ENCODE data around the gene MAGI1.
"Not testable (repeated sequence)": the region's sequence is repeated elsewhere in the genome, so short reads cannot be mapped to it uniquely, and the experiment has no call there.

The MAGI1 gene

DNA sequence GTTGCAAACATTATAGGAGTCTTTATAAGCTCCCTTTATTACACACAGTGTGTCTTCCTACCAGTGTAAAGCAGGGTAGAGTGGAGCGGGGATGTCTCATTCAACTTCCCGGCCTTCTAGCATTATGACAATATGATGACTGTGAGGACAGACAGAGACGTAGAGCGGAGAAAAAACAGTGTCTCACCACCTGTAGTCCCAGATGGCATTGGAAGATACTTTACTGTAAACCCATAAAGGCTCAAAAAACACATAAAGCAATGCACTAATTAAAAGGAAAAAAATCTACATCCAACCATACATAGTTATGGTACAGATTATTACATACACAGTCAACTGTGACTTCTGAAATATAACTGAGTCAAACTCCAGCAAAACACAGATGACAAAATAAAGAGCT, 383.7 kb downstream of the MAGI1 start:
- DNase-seq, result no peak

DNA sequence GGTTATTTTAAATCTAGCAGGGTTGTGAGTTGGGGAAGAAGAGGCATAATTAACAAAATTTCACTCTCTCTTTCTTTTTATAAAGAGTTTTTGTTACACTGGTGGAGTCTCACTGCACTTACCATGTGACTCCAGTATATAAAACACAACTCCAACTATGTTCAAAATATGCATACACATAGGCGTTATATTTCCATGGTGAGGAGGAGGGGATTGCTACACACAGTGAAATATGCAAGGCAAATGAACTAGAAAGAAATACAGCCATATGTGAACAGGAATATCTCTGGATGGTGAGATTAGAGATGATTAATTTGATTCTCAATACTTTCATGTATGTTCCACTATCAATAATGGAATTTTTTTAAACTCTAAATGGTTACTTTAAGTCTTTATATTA, 385.0 kb downstream of the MAGI1 start:
- DNase-seq, result no peak

DNA sequence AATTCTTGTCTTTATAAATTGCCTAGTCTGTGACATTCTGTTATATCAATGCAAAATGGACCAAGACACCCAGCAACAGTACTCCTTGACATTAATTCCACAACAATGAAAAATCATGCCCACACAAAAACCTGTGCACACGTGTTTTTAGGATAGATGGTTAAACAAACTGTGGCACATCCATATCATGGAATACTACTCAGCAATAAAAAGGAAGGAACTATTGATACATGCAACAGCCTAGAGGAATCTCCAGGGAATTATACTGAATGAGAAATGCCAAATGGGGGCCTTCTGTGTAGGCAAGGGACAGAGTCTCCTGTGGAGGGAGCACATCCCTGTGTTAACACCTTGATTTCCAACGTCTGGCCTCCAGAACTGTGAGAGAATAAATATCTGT, 388.5 kb downstream of the MAGI1 start:
- DNase-seq, result no peak

DNA sequence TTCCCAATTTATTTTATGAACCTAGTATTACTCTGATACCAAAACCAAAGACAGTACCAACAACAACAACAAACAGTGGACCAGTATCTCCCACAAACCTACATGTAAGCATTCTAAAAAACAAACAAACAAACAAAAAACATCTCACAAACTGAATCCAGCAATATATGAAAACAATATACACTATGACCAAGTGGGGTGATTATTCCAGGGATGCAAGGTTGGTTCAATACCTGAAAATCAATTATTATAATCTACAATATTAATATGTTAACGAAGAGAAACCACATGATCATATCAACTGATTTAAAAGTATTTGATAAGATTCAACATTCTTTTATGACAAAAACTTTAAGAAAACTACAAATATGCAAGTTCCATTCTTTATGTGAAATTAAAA, 391.3 kb downstream of the MAGI1 start:
- no peak for DNase-seq

DNA sequence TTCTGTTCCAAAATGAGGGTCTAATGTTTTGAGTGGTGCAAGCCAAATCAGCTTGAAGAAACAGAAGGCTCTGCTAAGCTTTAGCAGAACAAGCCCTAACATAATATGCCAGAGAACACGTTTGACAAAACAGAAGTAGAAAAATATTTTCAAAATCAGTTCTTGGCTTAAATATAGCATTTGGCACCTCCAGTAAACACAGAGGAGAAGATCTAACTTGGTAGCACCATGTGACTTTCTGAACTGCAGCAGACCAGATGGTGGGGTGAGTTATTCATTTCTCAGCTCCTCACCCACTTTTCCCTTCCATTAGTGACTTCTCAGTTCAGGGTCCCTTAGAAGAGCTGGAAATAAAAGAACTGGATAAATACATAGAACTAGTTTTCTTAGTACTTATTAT, 395.8 kb downstream of the MAGI1 start:
- DNase-seq, result no peak

DNA sequence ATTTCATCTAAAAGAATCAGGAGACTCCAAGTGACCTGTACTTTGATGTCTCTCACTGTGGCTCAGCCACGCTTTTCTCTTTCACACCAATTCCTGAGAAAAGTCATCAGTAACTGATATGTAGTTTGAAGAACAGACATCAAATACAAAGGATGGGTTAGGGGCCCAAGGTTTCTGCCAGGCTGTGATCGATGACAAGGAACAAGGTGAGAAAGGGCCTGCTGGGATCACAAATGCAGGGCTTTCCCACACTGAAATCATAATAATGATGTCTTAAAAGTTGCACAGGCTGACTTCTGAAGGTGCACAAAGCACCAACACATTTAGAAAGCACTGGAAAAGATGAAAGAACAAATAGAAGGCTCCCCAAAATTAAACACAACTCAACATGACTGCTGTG, 396.9 kb downstream of the MAGI1 start:
- DNase-seq, result no peak

DNA sequence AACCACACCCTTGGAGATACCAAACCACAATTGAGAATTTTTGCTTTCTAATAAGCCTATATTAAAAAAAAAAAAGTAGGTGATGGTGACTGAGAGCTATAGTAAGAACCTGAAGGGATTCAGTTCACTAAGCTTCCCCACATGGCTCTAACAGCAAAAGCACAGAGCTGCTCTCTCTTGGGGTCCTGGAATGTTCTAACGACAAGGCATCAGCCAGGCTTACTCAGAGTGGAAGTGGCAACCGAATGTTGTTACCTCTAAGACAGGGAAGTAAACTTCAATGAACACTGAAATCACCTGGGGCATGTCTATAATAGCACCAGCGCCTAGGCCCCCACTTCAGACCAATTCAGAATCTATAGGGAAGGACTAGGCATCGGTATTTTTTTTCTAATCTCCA, 397.7 kb downstream of the MAGI1 start:
- DNase-seq, result no peak

DNA sequence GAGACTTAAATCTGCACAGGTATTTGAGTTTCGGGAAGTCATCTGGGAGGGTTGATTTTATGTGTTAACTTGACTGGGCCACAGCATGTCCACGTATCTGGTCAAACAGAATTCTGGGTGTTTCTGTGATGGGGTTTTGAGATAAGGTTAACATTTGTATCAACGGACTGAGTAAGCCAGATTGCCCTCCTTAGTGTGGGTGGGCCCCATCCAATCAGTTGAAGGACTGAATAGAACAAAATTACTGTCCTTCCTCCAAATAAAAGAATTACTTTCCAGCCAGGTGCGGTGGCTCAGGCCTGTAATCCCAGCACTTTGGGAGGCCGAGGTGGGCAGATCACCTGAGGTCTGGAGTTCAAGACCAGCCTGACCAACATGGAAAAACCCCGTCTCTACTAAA, 399.3 kb downstream of the MAGI1 start:
- no peak for DNase-seq

DNA sequence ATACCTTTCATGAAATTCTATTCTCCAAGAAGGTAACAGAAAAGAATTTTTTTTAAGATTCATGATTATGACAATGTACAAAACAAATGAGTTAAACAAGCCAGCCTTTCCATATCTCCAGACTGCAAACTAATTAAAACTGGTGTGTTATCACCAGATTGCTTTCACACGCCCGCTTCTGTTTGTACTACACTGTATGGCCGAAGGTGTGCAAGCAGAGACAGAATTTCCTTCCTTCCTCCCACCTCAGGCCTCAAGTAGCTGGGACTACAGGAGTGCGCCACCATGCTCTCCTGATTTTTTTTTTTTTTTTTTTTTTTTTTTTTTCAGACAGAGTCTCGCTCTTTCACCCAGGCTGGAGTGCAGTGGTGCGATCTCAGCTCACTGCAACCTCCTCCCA, 400.4 kb downstream of the MAGI1 start:
- DNase-seq, result no peak

DNA sequence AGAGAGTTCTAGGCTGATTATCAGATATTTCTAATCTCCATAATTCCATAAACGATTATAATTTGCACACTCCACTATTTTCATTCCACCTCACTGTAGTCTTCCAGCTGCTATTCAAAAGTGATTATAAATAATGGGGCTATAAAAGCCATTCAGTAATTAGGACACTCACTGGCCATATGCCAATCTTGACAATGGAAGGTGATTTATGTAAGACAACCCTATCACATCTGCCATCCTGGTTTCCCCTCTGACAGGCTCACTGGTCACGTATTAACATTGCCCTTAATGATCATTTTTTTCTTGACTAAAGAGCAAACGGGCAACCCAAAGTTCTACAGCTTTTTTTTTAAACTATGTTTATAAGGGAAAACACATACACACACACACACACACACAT, 402.4 kb downstream of the MAGI1 start:
- no peak for DNase-seq

DNA sequence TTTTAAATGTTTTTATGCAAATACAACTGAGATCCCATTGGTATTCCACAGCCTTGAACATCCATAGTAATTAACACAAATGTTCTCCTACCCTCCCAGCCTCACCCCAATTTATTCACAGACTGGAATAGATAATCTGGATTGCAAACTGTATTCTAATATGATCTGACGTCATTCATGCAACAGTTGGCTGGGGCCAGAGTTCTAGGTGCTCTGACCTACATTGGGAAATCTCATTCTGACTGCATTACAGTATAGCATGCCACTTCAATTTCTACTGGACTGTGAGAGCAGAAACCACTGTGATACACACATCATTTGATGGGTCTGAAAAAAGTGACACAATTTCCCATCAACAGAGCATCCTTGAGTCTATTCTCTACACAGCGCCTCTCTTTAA, 403.1 kb downstream of the MAGI1 start:
- DNase-seq, result no peak

DNA sequence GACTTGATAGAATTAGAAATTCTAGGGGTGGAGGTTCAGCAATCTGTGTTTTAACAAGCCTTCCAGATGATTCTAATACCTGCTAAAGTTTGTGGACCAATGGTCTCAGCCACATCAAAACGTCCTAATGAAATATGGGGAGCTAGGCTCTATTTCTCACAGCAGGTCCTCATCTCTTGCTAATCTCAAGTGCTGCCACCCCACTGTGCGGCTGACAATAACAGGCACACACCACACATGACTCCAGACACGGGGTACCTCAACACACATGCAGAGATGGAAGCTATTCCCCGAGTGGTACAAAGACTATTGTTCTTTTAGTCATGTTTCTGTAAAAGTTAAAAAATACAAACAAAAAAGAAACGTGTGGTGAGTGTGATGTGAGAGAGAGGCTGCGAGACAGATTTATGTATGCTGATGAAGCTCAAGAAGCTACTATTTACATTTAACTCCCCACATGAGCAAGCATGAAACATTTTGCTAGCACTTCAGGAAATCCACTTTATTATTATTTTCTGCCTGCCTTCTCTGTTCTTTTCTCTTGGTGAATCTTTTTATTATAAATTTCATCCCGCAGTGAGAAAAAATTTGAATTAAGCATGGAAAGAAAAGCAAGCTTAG, 405.6 kb downstream of the MAGI1 start:
- no peak for DNase-seq

DNA sequence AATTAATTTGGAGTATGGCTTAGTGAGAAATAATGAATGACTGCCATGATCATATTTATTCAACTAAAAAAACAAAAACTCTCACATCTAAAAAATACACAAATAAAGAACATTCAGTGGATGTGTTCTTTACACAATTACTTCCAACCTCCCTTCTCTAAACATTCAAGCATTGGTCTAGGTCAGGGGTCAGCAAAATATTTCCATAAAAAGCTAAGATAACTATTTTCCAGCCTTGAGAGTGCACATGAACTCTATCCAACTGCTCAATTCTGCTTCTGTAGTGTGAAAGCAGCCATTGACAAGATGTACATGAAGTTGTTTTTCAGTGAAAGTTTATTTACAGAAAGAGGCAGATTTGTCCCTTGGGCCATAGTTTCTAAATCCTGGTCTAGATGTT, 406.3 kb downstream of the MAGI1 start:
- no peak for DNase-seq

DNA sequence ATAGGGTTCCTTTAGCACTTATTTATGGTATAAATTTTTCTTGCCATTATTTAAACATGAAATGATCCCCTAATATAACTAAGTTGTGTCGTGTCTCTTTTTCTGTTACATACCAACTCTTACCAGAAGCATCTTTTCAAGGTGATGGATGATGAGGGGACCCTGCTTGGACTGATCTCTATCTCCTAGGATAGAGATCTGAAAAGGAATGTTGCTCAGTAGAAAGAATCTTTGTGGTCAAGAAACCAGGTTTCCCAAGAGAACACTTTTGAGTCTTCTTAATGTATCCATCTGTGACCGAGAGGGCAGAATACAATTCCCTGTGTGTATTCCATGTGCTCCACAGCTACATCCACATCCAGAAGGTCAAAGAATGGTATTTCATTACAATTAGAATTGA, 409.7 kb downstream of the MAGI1 start:
- DNase-seq, result no peak

DNA sequence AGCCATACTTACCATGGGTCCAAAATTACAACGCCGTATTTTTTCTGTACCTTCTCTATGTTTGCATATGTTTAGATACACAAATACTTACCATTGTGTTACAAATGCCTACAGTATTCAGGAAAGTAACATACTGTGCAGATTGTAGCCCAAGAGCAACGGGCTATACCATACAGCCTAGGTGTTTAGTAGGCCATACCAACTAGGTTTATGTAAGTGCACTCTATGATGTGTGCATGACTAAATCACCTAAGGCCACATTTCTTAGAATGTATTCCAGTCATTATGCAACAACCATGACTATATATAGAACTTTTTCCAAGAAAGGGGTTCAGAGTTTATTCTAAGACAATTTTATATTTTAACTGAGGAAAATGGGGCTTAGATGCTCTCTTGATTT, 411.7 kb downstream of the MAGI1 start:
- DNase-seq, result no peak

DNA sequence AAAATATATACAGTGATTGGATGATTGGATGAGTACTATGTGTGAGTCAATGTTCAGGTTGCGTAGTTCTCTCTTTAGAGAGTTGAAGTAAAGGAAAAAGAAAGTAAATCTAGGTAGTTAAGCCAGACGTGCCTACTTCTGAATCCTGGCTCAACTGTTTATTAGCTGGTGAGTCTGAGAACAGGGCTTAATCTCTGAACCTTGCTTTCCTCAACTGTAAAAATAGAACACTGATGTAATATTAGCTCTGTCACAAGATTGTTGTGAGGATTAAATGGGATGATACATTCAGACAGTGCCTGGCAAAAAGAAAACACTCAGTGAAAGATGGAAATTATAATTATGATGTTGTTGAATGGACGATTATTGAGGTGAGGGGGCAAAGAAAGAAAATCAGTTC, 413.4 kb downstream of the MAGI1 start:
- DNase-seq, result no peak

DNA sequence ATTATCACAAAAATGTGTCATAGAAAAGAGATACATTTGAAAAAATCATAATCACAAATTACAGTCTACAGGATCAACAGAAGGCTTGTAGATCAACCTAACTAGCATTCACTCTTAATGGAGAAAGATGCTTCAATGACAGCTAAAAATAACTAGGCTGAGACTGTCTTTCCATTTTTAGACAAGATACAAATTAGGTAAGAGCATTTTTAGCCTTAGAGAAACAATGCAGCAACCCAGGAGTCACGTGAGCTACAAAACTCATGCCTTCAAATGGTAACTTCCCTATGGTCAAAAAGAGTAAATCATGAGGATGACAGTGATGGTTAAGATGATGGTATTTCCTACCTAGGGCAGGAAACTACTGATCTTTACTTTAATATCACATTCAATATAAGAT, 415.4 kb downstream of the MAGI1 start:
- DNase-seq, result no peak

DNA sequence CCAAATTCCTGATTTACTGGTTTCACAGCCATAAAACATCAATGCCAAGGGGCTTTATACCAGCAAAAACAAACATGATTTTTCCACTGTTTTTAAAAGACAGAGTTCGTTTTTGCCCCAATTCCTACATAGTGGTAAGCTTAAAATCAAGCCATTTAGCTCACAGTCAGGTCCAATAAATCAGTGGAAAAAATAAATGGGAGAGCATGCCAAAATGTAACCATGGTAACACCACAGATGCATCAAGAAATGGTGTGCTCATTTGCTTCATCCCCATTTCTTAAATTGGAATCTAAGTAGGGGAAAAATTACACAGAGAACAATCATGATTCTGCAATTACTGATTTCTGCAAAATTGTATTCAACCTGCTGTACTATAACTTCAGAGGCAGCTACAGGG, 418.8 kb downstream of the MAGI1 start:
- DNase-seq, result no peak

DNA sequence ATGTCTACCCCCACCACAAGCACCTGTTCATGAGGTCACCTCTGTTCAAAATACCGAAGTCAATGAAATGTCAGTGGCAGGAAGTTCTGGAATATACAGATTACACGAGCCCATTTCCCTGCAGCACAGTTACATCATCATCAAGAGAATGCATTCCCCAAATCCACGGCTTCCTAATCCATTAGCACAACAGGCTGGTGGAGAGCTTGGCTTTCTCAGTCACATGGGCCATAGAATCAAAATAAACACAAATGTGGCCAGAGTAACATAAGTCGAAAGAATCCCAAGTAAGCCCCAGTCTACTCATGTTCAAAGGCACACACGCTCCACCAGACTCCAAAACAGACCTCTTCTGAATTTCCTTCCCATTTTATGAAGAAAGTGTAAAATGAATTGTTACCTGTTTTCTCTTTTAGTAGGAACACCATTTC, 419.3 kb downstream of the MAGI1 start:
- no peak for DNase-seq

DNA sequence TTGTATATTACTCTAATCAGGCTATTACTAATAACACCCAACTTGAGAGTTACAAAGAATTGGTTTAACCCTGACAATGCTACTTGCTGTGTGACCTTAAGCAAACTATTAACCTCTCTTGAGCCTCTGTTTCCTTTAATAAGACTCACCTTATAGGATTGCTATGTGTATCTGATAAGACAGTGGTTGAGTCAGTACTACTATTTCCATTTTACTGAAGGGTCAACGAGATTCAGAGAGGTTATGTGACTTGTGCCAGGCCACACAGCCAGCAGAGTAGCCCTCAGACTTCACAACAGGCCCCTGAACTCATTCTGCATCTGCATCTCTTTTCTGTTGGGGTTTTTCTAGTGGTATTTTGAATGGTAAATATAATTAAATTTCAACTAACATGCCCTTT, 420.1 kb downstream of the MAGI1 start:
- DNase-seq, result no peak

DNA sequence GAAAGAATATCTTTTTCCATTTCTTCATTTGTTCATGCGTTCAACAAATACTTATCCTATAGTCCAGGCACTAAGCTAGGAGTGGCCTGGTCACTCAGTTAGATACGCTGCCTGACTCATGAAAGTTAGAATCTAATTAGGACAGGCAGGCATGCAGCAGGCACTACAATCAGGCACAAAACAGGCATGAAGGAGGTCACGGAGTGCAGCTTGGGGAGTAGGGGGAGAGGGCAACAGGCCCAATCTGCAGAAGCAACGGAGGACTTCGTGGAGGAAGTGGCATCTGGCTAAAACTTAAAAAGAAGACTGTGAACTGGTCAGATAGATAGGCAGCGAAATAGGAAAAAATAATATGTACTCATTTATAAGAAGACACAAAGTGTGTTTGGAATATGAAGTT, 420.9 kb downstream of the MAGI1 start:
- no peak for DNase-seq

DNA sequence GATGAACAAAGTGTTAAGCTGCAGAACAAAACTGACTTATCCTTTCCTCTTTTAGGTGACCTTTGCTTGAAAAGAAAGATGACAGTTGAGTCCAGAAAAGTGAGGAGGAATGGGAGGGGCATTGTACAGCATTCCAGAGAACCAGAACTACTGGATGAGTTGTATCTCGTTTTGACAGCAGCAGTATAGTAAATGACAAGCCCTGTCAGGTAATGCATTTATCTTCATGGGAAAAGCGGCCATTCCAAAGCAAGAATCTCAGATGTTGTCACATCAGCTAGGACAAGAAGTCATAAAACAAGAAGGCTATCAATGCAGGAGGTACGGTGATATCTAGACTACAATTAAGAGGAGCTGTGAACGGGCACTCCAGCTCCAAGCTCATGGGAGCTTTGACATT, 421.5 kb downstream of the MAGI1 start:
- DNase-seq, result no peak

DNA sequence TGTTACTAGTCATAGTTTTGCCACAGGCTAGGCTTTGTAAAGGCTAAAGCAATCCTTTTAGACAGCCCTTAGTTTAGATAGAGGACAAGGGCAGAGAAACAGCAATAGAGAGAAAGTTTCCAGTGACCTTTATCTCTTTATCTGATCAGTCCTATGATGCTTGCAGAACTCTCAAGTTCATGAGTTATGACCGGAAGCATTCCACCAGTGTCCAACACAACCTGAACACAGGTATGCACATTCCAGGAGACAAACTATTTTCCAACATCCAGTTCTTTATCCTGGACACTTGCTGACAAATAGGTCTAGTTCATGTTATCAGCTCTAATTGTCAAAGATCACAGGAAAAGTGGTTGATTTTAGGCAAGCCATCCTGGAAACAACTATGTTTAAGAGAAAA, 422.2 kb downstream of the MAGI1 start:
- no peak for DNase-seq

DNA sequence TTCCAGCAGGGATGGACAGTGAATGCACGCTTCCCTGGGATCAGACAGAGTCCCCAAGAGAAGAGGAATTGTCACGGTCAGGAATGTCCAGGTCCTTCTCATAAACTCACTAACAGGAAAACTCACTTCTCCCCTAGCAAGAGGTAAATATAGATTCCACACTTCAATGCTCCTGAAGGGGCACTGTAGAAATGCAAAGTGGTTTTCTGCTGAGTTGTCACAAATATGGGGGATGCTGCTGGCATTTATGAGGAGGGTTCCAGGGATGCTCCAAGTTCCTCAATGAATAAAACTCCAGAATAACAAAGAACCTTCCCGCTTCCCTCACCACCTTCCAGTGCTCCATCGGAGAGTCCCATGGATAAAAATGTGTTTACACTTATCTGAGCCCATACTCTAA, 423.4 kb downstream of the MAGI1 start:
- DNase-seq, result no peak

DNA sequence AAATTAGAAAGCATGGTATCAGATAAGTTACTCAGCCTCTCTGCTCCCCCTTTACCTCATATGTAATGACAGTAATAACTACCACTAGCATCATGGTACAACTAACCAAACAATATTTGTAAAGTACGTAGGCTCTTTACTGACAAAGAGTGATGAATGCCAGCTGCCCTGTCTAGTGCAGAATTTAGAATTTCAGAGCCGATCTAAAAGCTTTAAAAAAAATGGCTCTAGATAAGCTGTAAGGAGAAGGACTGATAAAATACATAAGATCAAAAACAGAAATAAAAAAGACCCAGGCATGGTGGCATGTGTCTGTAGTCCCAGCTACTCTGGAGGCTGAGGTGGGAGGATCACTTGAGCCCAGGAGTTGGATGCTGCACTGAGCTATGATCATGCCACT, 424.1 kb downstream of the MAGI1 start:
- DNase-seq, result no peak

DNA sequence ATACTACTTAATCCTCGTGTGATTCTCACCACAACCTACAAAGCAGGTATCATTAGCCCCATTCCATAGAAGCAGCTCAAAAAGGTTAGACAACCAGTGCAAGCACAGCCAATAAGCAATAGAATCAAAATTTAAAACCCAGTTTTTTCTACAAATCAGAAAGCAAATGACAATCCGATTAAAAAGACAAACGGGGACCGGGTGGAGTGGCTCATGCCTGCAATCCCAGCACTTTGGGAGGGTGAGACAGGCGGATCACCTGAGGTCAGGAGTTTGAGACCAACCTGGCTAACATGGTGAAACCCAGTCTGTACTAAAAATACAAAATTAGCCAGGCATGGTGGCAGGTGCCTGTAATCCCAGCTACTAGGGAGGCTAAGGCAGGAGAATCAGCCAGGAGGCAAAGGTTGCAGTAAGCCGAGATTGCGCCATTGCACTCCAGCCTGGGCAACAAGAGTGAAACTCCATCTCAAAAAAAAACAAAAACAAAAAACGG, 430.7 kb downstream of the MAGI1 start:
- not testable (repeated sequence) for DNase-seq

Measured in stimulated activated CD4-positive, alpha-beta T cell treated with anti-CD3 and anti-CD28 coated beads, Interleukin-2, amount 100 ng/mL, for 24 hours (primary cell).